OCI-LY7 (cell line): ENCODE measurements around the gene PNPLA1.

Source experiments
- EZH2phosphoT487 ChIP-seq: fragments of 200-600 bp; sonication (generic); IDR thresholded peaks from 2 replicates; pipeline ENCODE4 v1.6.1; 2018; ENCODE audit warnings: low read depth, borderline replicate concordance, mild to moderate bottlenecking, mixed run types, antibody characterized with exemption, low read length, moderate library complexity, mixed read lengths
- TF ChIP-seq, protein P1 (sequence below): fragments of 200-600 bp; sonication (generic); conservative IDR thresholded peaks from 2 replicates; pipeline ENCODE4 v1.5.1; 2014; ENCODE audit warnings: mild to moderate bottlenecking, antibody characterized with exemption, low read length, moderate library complexity, mixed read lengths

GRCh38 chr6:36355819-36356218 is 86.0 kb downstream of the PNPLA1 start:
- TF ChIP-seq, protein P1, sequence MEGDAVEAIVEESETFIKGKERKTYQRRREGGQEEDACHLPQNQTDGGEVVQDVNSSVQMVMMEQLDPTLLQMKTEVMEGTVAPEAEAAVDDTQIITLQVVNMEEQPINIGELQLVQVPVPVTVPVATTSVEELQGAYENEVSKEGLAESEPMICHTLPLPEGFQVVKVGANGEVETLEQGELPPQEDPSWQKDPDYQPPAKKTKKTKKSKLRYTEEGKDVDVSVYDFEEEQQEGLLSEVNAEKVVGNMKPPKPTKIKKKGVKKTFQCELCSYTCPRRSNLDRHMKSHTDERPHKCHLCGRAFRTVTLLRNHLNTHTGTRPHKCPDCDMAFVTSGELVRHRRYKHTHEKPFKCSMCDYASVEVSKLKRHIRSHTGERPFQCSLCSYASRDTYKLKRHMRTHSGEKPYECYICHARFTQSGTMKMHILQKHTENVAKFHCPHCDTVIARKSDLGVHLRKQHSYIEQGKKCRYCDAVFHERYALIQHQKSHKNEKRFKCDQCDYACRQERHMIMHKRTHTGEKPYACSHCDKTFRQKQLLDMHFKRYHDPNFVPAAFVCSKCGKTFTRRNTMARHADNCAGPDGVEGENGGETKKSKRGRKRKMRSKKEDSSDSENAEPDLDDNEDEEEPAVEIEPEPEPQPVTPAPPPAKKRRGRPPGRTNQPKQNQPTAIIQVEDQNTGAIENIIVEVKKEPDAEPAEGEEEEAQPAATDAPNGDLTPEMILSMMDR, result no peak
- no peak for TF ChIP-seq EZH2phosphoT487
